ENCODE data around the gene LYST. TPM values are rescaled to one million over a fixed set of nuclear protein-coding genes. Genes with fewer than 3 reads are reported as not detected.

The LYST gene
- total RNA-seq, 1 donor from 2014 or later = 7.2 TPM

- Mint-ChIP-seq H3K36me3 (no peaks in the 10 kb centered on the region), H3K4me3 (no peak overlapping the region), H3K9me3 (no peaks in the 10 kb centered on the region), H3K27me3 (ENCODE audit: low read depth) (no peaks in the 10 kb centered on the region), H3K27ac (no peak overlapping the region), H3K4me1 (peaks cover 7% of the 10 kb centered on the region)
- no peak for DNase-seq (ENCODE audit: low spot score in 2 of 2, unreplicated experiment in 2 of 2)
- no peak for TF ChIP-seq CTCF (IDR thresholded peaks at IDR 0.05; ENCODE audit: unreplicated experiment)
Measured at GRCh38 chr1:235749755-235750300, 116.9 kb downstream of the LYST start.

GRCh38 chr1:235748747-235749146 is 118.0 kb downstream of the LYST start:
- H3K9me3 Mint-ChIP-seq = no peaks in the 10 kb centered on the region
- no peaks in the 10 kb centered on the region for H3K27me3 Mint-ChIP-seq (ENCODE audit: low read depth)
- no peak overlapping the region for H3K4me3 Mint-ChIP-seq
- TF ChIP-seq CTCF (IDR thresholded peaks at IDR 0.05; ENCODE audit: unreplicated experiment) = no peak
- no peaks in the 10 kb centered on the region for H3K36me3 Mint-ChIP-seq
- no peak overlapping the region for H3K27ac Mint-ChIP-seq
- peaks cover 7% of the 10 kb centered on the region for H3K4me1 Mint-ChIP-seq
- no peak for DNase-seq (ENCODE audit: low spot score in 2 of 2, unreplicated experiment in 2 of 2)

- H3K36me3 Mint-ChIP-seq = no peaks in the 10 kb centered on the region
- TF ChIP-seq CTCF (IDR thresholded peaks at IDR 0.05; ENCODE audit: unreplicated experiment) = no peak
- H3K9me3 Mint-ChIP-seq = peaks cover 6% of the 10 kb centered on the region
- H3K4me3 Mint-ChIP-seq = no peak overlapping the region
- no peak for DNase-seq (ENCODE audit: low spot score in 2 of 2, unreplicated experiment in 2 of 2)
- H3K27ac Mint-ChIP-seq = no peak overlapping the region
- H3K27me3 Mint-ChIP-seq (ENCODE audit: low read depth) = no peaks in the 10 kb centered on the region
- peaks cover 11% of the 10 kb centered on the region for H3K4me1 Mint-ChIP-seq
Measured at GRCh38 chr1:235746245-235746644, 120.5 kb downstream of the LYST start.

- DNase-seq (ENCODE audit: low spot score in 2 of 2, unreplicated experiment in 2 of 2) = no peak
- Mint-ChIP-seq H3K27ac (no peak overlapping the region), H3K4me3 (no peak overlapping the region), H3K9me3 (peaks cover 6% of the 10 kb centered on the region), H3K4me1 (peaks cover 11% of the 10 kb centered on the region), H3K27me3 (ENCODE audit: low read depth) (no peaks in the 10 kb centered on the region), H3K36me3 (no peaks in the 10 kb centered on the region)
- TF ChIP-seq CTCF (IDR thresholded peaks at IDR 0.05; ENCODE audit: unreplicated experiment) = no peak
Measured at GRCh38 chr1:235745503-235746136, 121.1 kb downstream of the LYST start.

- DNase-seq (ENCODE audit: low spot score in 2 of 2, unreplicated experiment in 2 of 2) = no peak
- Mint-ChIP-seq H3K9me3 (peaks cover 6% of the 10 kb centered on the region), H3K27ac (no peak overlapping the region), H3K4me3 (no peak overlapping the region), H3K36me3 (peaks cover 7% of the 10 kb centered on the region), H3K27me3 (ENCODE audit: low read depth) (no peaks in the 10 kb centered on the region), H3K4me1 (peaks cover 6% of the 10 kb centered on the region)
- TF ChIP-seq CTCF (IDR thresholded peaks at IDR 0.05; ENCODE audit: unreplicated experiment) = no peak
Measured at GRCh38 chr1:235742914-235743599, 123.6 kb downstream of the LYST start.

Measured in mesothelial cell of epicardium (in vitro differentiated cells).